Astrocyte of the cerebellum (primary cell): Measurements from ENCODE around the gene IGF2.

ENCODE experiments used
- DNase-seq: peaks from one replicate; pipeline ENCODE4 v3.0.0-alpha.2; 2011; ENCODE audit warnings: low read depth
- H3K4me3 ChIP-seq: 2 replicates; pipeline ENCODE4 v1.5.1; 2011; ENCODE audit warnings: mild to moderate bottlenecking, low read depth, low read length, moderate library complexity
- in situ Hi-C: cut with HindIII; loops from 2 replicates; pipeline ENCODE4 v1.10.0; 2017; ENCODE audit warnings: low sequenced_read_pairs
- TF ChIP-seq, protein P1 (sequence below): IDR thresholded peaks from 2 replicates; pipeline ENCODE4 v1.5.1; 2012; ENCODE audit warnings: low read length, low read depth, moderate library complexity, mild to moderate bottlenecking; ENCODE audit errors: missing control alignments

Gene IGF2

DNA sequence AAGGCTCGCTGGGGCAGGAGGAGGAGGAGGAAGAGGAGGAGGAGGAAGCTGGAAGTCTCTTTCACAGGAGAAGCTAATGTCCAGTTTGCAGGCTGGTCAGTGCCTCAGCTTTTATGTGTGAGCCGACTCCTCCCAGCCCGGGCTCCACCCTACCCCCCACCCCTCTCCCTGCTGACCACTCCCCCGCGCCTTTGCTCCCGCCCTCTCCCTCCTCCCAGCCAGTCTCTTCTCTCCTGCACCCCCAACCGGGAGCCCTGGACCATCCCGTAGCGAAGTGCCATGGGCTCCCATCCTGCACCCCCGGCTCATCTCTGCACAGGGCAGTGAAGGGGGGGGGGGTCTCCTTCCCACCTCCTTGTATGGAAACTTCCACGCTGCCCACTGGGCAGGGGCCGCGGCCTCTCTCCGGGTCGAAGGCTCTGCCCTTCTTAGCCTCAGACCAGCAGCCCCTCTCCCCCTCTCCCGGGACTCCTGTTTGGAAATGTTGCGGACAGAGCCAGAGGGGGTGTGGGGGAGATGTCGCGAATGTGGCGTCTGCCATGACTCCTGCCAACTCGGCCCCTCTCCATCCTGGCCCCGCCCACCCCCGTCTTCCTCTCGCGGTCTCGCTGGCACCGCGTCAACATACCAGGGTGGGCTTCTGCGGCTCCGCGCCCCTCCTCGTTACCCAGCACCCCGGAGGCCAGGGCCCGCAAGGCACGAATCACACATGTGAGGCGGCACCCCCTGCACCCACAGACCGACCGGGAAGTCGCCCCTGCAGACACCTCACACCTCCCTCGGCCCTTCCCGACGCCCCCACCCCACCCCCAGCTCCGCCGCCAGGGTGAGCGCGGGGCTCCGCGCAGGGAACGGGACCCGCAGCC lies 1.8 kb downstream of the IGF2 start:
- DNase-seq: peak; percentile 50
- TF ChIP-seq, protein P1, sequence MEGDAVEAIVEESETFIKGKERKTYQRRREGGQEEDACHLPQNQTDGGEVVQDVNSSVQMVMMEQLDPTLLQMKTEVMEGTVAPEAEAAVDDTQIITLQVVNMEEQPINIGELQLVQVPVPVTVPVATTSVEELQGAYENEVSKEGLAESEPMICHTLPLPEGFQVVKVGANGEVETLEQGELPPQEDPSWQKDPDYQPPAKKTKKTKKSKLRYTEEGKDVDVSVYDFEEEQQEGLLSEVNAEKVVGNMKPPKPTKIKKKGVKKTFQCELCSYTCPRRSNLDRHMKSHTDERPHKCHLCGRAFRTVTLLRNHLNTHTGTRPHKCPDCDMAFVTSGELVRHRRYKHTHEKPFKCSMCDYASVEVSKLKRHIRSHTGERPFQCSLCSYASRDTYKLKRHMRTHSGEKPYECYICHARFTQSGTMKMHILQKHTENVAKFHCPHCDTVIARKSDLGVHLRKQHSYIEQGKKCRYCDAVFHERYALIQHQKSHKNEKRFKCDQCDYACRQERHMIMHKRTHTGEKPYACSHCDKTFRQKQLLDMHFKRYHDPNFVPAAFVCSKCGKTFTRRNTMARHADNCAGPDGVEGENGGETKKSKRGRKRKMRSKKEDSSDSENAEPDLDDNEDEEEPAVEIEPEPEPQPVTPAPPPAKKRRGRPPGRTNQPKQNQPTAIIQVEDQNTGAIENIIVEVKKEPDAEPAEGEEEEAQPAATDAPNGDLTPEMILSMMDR: no peak
- in situ Hi-C loops: no loop called here
- peak overlapping the region; percentile 44 for H3K4me3 ChIP-seq

DNA sequence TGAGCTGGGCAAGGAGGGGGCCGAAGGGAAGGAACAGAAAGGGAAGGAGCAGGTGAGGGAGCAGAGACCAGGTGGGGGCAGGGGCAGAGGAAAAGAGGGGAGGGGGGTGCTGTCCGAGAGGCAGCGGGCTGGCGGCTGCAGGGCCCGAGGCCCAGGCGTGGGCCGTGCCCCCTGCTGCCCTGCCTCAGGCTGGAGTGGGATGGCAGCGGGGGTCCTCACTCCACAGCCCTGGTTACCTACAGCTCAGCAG lies 2.3 kb downstream of the IGF2 start:
- in situ Hi-C loops: no loop called here
- TF ChIP-seq, protein P1: no peak
- peak overlapping the region; percentile 44 for H3K4me3 ChIP-seq
- no peak for DNase-seq

DNA sequence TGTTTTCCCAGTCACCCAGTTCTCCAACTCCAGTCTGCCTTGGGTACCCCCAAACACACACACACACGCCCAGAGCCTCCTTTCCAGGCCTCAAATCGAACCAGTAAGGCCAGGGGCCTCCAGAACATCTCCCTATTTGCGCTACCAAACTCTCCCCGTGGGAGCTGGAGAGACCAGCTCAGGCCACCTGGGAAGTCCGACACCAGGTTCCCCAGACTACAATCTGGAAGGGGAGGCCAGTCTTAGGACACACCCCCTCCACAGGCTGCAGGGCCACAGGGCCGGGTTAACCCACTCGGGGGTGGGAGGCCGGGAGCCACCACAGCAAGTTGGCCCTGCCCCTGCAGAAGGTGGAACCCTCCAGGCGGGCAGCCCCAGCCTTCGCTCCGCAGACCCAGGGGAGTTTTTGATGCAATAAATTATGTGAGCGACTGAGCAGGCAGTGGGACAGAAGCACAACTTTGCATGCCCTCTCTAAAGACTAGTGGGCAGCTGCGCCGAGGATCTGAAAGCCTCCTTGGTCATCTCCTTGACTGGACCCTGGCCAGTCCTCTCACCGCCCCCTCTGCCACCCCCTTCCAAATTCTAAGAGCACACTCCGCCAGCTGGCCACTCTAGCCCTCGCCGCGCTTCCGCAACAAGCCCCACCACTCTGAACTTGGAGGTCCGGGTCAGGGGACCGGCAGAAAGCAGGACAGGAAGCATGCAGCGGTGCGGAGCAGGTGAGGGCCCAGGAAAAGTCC lies 2.8 kb downstream of the IGF2 start:
- TF ChIP-seq, protein P1: no peak
- no peak for DNase-seq
- peak overlapping the region; percentile 44 for H3K4me3 ChIP-seq
- in situ Hi-C loops: no loop called here

DNA sequence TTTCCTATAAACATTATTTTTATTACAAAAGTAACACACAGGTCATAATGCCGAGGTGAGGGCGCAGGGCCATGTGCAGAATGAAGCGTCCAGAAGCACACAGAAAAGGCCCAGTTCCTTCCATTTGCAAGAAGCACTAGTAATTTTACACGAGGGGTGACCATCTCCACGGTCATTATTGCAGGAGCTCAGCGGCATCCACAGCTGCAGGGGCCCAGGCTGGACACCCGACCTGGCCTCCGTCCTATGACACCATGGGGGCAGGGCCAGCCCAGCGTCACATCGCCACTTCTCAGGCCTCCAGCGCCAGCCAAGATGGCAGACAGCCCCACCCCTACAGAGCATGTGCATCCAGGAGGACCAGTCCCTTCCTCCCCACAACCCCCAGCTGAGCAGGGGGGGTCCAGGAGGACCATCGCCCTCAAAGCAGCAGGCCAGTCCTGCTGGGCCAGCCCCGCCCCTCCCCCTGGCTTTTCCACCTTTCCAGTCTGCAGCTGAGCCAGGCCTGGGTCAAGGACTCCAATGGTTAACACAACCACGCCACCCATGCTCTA lies 3.5 kb downstream of the IGF2 start:
- no peak for DNase-seq
- H3K4me3 ChIP-seq: peak overlapping the region; percentile 44
- in situ Hi-C loops: no loop called here
- TF ChIP-seq, protein P1: no peak

DNA sequence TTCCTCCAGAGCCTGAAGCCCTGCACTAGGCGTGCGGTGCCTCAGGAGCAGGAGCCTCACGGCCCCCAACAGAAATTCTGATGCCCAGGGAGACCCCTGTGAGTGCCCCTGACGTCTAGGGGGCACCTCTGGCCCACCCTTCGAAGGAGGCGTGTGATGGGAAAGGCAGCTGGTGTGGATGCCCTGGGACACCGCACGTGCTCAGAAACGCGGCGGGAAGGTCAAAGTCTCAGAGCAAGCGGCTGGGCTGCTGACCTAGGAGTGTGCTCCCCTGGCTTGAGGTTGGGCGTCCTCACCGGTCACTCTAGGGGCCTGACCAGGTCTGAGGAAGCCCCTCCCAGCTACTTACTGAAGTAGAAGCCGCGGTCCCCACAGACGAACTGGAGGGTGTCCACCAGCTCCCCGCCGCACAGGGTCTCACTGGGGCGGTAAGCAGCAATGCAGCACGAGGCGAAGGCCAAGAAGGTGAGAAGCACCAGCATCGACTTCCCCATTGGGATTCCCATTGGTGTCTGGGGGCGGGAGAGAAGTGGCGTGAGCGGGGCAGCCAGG lies 4.1 kb downstream of the IGF2 start:
- TF ChIP-seq, protein P1: no peak
- DNase-seq: no peak
- H3K4me3 ChIP-seq: peak overlapping the region; percentile 44
- in situ Hi-C loops: no loop called here
